GM12875 (cell line): ENCODE results near the gene BMERB1.

Experiments
- H3K4me3 ChIP-seq: one replicate; pipeline ENCODE4 v1.5.1; 2011; ENCODE audit warnings: low read depth, low read length, control low read depth
- TF ChIP-seq, protein P1 (sequence below): IDR thresholded peaks from 2 replicates; pipeline ENCODE4 v1.5.1; 2011; ENCODE audit warnings: low read depth, mild to moderate bottlenecking, control low read depth, inconsistent platforms, low read length, moderate library complexity, borderline replicate concordance; ENCODE audit not compliant: insufficient read depth

Gene BMERB1

DNA sequence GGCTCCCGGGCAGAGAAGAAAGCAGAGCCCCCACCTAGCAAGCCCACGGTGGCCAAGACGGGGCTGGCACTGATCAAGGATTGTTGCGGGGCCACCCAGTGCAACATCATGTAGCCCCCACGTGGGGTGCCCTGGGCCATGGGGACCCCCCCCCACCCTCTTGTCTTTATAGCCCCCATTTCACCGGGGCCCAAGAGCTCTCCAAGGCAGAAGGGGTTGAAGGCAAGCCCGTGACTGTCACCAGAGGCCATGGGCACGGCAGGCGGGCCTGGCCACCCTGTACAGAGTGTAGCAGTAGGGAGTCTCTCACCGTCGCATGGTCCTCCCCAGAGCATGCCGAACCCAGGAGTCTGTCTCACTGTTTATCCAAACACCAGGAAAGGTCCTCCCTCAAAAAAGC lies 152.3 kb downstream of the BMERB1 start:
- TF ChIP-seq, protein P1, sequence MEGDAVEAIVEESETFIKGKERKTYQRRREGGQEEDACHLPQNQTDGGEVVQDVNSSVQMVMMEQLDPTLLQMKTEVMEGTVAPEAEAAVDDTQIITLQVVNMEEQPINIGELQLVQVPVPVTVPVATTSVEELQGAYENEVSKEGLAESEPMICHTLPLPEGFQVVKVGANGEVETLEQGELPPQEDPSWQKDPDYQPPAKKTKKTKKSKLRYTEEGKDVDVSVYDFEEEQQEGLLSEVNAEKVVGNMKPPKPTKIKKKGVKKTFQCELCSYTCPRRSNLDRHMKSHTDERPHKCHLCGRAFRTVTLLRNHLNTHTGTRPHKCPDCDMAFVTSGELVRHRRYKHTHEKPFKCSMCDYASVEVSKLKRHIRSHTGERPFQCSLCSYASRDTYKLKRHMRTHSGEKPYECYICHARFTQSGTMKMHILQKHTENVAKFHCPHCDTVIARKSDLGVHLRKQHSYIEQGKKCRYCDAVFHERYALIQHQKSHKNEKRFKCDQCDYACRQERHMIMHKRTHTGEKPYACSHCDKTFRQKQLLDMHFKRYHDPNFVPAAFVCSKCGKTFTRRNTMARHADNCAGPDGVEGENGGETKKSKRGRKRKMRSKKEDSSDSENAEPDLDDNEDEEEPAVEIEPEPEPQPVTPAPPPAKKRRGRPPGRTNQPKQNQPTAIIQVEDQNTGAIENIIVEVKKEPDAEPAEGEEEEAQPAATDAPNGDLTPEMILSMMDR = no peak
- H3K4me3 ChIP-seq = no peak overlapping the region

DNA sequence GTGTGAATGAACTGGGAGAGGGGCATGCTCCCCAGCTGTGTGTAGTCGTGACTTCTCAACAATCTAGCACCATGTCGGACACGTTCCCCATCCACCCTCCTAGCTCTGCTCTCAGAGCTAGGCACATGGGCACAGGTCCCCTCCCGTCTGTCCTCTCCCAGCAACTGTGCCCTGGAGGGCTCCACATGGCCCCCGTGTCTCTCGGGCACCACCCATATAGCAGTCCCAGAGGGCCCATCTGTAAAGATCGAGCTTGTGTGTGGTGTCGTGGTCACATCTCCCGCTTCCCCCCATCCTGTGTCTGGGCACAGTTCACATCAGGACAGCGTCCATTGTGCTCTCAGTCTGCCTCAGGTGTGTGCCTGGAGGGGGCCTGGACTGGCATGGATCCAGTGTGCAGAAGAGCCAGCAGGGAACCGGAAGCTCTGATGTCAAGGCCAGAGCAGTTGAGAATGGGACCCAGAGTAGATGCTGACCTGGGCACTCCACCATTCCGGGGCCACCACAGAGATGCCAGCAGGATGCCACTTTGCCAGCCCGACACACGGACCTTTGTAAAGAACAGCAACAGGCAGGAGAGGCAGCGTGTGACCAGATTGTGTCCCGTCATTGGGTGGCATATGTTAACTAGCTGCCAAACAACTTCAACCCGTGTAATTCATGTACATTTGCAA lies 152.9 kb downstream of the BMERB1 start:
- TF ChIP-seq, protein P1 = no peak
- H3K4me3 ChIP-seq = no peak overlapping the region

DNA sequence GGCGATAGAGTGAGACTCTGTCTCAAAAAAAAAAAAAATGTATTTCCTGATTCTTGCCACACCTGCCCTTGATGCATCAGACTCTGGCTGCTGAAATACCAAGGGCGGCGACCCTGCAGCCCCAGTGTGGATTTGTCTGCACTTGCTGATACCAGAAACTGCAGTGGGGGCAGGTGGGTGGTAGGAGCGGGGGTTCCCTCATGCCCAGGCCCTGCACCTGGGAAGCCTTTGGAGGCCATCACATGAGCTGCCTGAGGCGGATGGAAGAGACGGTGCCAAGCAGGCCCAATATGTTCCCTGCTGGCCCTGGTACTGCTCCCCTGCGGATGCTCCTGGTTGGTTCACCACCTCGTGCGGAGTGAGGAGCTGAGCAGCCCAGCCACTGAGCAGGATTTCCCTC lies 157.9 kb downstream of the BMERB1 start:
- TF ChIP-seq, protein P1 = no peak
- no peak overlapping the region for H3K4me3 ChIP-seq

DNA sequence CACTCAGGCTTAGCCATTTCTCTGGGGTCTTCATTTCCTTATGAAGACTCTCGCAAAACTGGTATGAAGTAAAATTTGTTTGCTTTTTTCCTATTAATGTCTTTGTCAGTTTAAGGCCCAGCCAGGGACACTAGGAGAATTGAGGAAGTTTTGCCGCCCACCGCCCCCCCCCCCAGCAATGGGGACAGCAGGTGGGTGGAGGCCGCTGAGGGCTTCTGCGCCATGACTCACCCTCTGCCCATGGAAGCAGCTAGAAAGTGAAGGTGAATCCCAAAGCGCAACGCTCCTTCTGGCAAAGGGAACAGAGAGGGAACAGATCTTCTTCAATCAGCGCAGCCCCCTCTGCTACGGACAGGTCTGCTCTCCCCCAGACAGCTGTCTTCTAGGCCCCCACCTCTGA lies 158.8 kb downstream of the BMERB1 start:
- TF ChIP-seq, protein P1 = no peak
- no peak overlapping the region for H3K4me3 ChIP-seq

DNA sequence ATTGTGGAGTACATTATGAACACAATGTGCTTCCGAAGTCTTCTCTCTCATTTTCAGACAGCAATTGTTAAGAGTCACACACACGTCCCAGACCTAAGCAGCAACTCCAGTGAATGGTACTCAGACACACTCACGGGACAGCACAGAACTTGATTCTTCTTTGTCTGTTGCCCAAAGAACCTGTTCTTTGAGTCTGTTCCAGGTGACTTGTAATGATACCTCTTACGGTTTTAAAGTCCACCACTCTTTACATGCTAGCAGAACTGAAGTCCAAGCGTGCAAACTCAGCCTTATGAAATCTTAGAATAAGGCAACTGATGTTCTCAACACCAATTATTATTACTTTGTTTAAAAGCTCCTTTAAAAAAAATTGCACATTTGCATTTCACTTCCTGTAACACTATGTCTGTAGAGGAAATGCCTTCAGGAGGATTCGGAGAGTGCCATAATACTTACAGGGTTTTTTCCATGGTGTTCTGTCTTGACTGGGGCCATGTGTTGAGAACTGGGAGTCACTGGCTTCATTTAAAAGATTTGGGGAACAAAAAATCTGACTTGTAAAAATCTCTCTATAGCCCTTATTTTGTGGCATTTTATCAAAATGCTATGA lies 160.4 kb downstream of the BMERB1 start:
- TF ChIP-seq, protein P1 = no peak
- no peak overlapping the region for H3K4me3 ChIP-seq

DNA sequence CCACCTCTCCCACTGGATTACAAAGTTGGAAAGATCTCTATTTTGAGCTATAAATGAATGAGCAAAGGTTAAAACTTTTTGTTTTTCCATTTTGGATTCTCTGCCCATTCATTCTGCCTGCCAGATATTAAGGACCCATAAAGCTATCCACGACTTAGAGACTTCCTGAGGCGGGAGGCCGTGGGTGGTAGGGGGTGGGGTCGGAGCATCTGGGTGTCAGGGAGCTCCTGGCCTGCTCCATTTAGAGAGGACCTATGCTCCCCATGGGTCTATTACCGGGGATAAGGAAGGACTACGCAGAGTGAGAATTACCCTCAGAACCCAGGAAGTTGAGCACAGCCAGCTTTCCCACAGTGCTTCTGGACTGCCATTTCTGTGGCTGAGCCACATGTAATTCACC lies 162.7 kb downstream of the BMERB1 start:
- TF ChIP-seq, protein P1 = no peak
- no peak overlapping the region for H3K4me3 ChIP-seq
